ENCODE data around the gene PSPN. TPM values are rescaled to one million over a fixed set of nuclear protein-coding genes. Genes with fewer than 3 reads are reported as not detected.

PSPN gene
- total RNA-seq, 1 experiment from 2014 or later: 3.4 TPM

DNA sequence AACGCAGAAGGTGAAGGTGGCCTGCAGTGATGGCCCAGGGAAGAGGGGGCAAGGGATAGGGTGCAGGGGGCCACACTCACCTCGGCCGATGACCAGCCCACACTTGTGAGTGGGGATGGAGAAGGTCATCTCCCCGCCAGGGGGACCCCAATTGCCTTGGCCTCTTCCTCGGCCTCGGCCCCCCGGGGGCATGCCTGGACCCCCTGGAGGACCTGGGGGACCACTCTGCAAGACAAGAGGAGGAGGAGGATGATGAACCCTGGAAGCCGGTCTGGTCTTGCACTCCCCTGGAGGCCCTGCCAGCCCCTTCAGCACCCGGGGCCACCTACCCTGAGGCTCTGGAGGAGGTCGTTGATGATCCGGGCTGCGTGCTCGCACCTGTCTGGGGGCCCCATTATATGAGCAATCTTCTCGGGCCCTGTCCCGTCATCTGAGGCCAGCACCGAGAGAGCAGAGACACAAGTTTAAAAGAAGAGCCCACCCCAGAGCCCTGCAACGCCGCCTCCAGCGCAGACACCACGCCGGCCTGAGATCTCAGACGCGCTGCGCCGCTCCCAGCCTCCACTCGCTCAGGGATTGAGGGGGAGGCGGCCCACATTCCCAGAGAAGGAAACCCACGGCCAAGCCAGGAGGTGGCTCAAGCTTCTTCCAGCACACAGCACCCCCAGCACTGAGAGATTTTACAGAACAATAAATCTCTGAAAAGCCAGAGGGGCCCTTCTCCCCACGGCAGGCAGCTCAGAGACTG lies 41.1 kb upstream of the PSPN start:
- no peaks in the 10 kb centered on the region for H3K9me2 ChIP-seq (ENCODE audit: insufficient read depth)
- H3K27ac ChIP-seq (ENCODE audit: low read depth, low read length): no peak overlapping the region
- H2AFZ ChIP-seq (ENCODE audit: low read depth, low read length, poor library complexity, severe bottlenecking): no peak overlapping the region
- RAD21 ChIA-PET (ENCODE audit: low non-redundant PET in 1 of 2, low total read pairs in 2 of 2, uncharacterized antibody in 2 of 2, unreplicated experiment in 2 of 2): no interaction called here
- no peaks in the 10 kb centered on the region for H3K9me3 ChIP-seq (ENCODE audit: control insufficient read depth in 1 of 2, insufficient read depth in 1 of 2, low read depth in 1 of 2, low read length in 2 of 2)
- TF ChIP-seq REST (IDR thresholded peaks at IDR 0.05; ENCODE audit: low read depth): no peak
- no peak for TF ChIP-seq MAX (IDR thresholded peaks at IDR 0.05)
- TF ChIP-seq EZH2phosphoT487 (IDR thresholded peaks at IDR 0.05; ENCODE audit: borderline replicate concordance): no peak
- TF ChIP-seq CTCF (IDR thresholded peaks at IDR 0.05 in 2 of 3, conservative IDR thresholded peaks at IDR 0.05 in 1 of 3; ENCODE audit: borderline replicate concordance in 1 of 3, insufficient read depth in 1 of 3, low read depth in 2 of 3, low read length in 2 of 3): no peak
- no peak for TF ChIP-seq YY1 (IDR thresholded peaks at IDR 0.05; ENCODE audit: extremely low read depth, insufficient replicate concordance, low read depth, low read length)
- TF ChIP-seq POLR2AphosphoS5 (IDR thresholded peaks at IDR 0.05; ENCODE audit: low read depth, low read length): no peak
- no peak for TF ChIP-seq POLR2A (IDR thresholded peaks at IDR 0.05; ENCODE audit: borderline replicate concordance, extremely low read depth, insufficient read depth, insufficient read length)
- TF ChIP-seq ATF3 (IDR thresholded peaks at IDR 0.05): no peak
- TF ChIP-seq ZFX (IDR thresholded peaks at IDR 0.05): no peak
- peaks cover 67 to 69% of the 10 kb centered on the region in 2 experiments for H3K36me3 ChIP-seq (ENCODE audit: control insufficient read depth in 1 of 2, insufficient read depth in 2 of 2, low read length in 2 of 2)
- no peak overlapping the region for H3K4me3 ChIP-seq (replicated peaks in 1 of 2; ENCODE audit: low read depth in 1 of 2, low read length in 2 of 2)
- DNase-seq (ENCODE audit: low read depth, low spot score) (no peak), ATAC-seq (no peak)
- BruUV-seq (replicated peaks): no TSS peak
- H3K9ac ChIP-seq (ENCODE audit: low read length): no peak overlapping the region
- intact Hi-C loops (cut with micrococcal nuclease): no loop called here
- H4K20me1 ChIP-seq (ENCODE audit: insufficient read depth): peaks cover 17% of the 10 kb centered on the region; the same call in 1 of the 2 replicates
- H3K79me2 ChIP-seq (ENCODE audit: insufficient read depth, low read length): peaks cover 54% of the 10 kb centered on the region
- no peak overlapping the region for H3K4me2 ChIP-seq (ENCODE audit: low read length)
- CTCF ChIA-PET: interaction anchor here (1.0 kb wide), 1 partner anchor 9 kb away, joined by 3 read pairs; no protein-coding TSS in a partner anchor
- H3K27me3 ChIP-seq (ENCODE audit: insufficient read depth, low read length): no peaks in the 10 kb centered on the region
- POLR2A ChIA-PET: no interaction called here
- no peaks in the 10 kb centered on the region for H3K4me1 ChIP-seq (ENCODE audit: control insufficient read depth in 1 of 2, insufficient read depth in 2 of 2, low read length in 2 of 2)
